Small intestine (tissue), 7 donors: ENCODE data around the gene SERP2. TPM values are rescaled to one million over a fixed set of nuclear protein-coding genes. Genes with fewer than 3 reads are reported as not detected.
A peak's percentile ranks its signal among the peaks of the same experiment; 100 is the strongest.

ENCODE experiments used
- DNase-seq, 2 donors: peaks; one replicate each; pipeline versions ENCODE4 v3.0.0 to v3.0.0-alpha.2; 2013
- FAIRE-seq: peaks from 2 replicates; lab custom pipeline; 2012; peaks lifted over from hg19 to GRCh38; lab: Jason Lieb, UNC
- H3K27ac ChIP-seq, 3 donors: one replicate each; pipeline ENCODE4 v1.5.1; 2013; ENCODE audit warnings: low read length in 2 of 3, mild to moderate bottlenecking in 2 of 3, control low read depth in 1 of 3, inconsistent platforms in 1 of 3, low read depth in 1 of 3, moderate library complexity in 1 of 3
- H3K27me3 ChIP-seq, 3 donors: one replicate each; pipeline ENCODE4 v1.6.1; 2013; ENCODE audit warnings: low read length in 3 of 3, inconsistent platforms in 1 of 3; ENCODE audit not compliant: control insufficient read depth in 3 of 3, insufficient read depth in 3 of 3
- H3K36me3 ChIP-seq, 3 donors: one replicate each; pipeline ENCODE4 v1.6.1; 2013; ENCODE audit warnings: low read length in 3 of 3, inconsistent platforms in 1 of 3, low read depth in 1 of 3, mild to moderate bottlenecking in 1 of 3, moderate library complexity in 1 of 3; ENCODE audit not compliant: control insufficient read depth in 3 of 3, insufficient read depth in 2 of 3
- H3K4me1 ChIP-seq, 3 donors: one replicate each; pipeline ENCODE4 v1.6.1; 2013; ENCODE audit warnings: low read length in 2 of 3, inconsistent platforms in 1 of 3, low read depth in 1 of 3, mild to moderate bottlenecking in 1 of 3, moderate library complexity in 1 of 3; ENCODE audit not compliant: control insufficient read depth in 3 of 3, insufficient read depth in 2 of 3
- H3K4me3 ChIP-seq, 3 donors: one replicate each; pipeline ENCODE4 v1.5.1; 2013; ENCODE audit warnings: low read length in 3 of 3, control low read depth in 1 of 3, inconsistent platforms in 1 of 3, low read depth in 1 of 3, mild to moderate bottlenecking in 1 of 3, moderate library complexity in 1 of 3
- H3K9me3 ChIP-seq, 2 donors: one replicate each; pipeline ENCODE4 v1.6.1; 2013; ENCODE audit warnings: low read depth in 1 of 2, low read length in 1 of 2; ENCODE audit not compliant: control insufficient read depth in 2 of 2, insufficient read depth in 1 of 2
- WGBS, 3 donors: extraction: QIAGEN DNeasy Blood & Tissue Kit; methylation state at CpG; one replicate each; pipeline ENCODE4 v1.1.7; 2013; 5-methylcytosine and 5-hydroxymethylcytosine counted together
- polyA plus RNA-seq, 4 donors: library from polyadenylated mRNA; stranded (reverse) in 3 of 4; unstranded in 1 of 4; fragments of 200-250 nt in 3 of 4; fragments of 120-200 nt in 1 of 4; gene quantifications; one replicate each; pipeline versions ENCODE4 v1.2.1 to v1.2.3, GENCODE V29; 2013
- donor health status: healthy with polysubstance abuse.
- donor health status: control.
- donor health status: control.
- donor health status: Bipolar disorder and iron deficiency.
- donor health status: healthy.

The SERP2 gene
- polyA plus RNA-seq, 4 donors = 4.9 to 12.3 (median 8.0) TPM

- Histone ChIP-seq H3K27me3 (no peaks in the 10 kb centered on the region), H3K36me3 (no peaks in the 10 kb centered on the region), H3K4me1 (peaks cover 0 to 5% (median 0%) of the 10 kb centered on the region in 3 donors), H3K9me3 (peaks cover 0 to 5% of the 10 kb centered on the region in 2 donors), H3K27ac (no peak overlapping the region), H3K4me3 (no peak overlapping the region)
- WGBS, 3 donors = 44 to 78% (median 68%) methylated on average over 2 of the region's 2 CpGs
- no peak for FAIRE-seq
- peak; percentile 37 to 47 for DNase-seq
These were observed 38.9 kb upstream of the SERP2 start for GRCh38 chr13:44334751-44335150.

GRCh38 chr13:44336934-44337333, 36.7 kb upstream of the SERP2 start:
- no peak overlapping the region for H3K4me3 ChIP-seq
- DNase-seq (no peak), FAIRE-seq (no peak)
- peaks cover 0 to 2% (median 0%) of the 10 kb centered on the region in 3 donors for H3K4me1 ChIP-seq
- no peaks in the 10 kb centered on the region for H3K27me3 ChIP-seq
- H3K36me3 ChIP-seq = no peaks in the 10 kb centered on the region
- WGBS, 3 donors = 75 to 84% (median 76%) methylated on average over 4 of the region's 4 CpGs
- no peak overlapping the region for H3K27ac ChIP-seq
- peaks cover 0 to 5% of the 10 kb centered on the region in 2 donors for H3K9me3 ChIP-seq

GRCh38 chr13:44337581-44337980, 36.0 kb upstream of the SERP2 start:
- Histone ChIP-seq H3K4me3 (no peak overlapping the region), H3K4me1 (no peaks in the 10 kb centered on the region), H3K27me3 (no peaks in the 10 kb centered on the region), H3K27ac (no peak overlapping the region), H3K9me3 (peaks cover 0 to 5% of the 10 kb centered on the region in 2 donors), H3K36me3 (no peaks in the 10 kb centered on the region)
- 60 to 71% (median 67%) methylated on average over 4 of the region's 4 CpGs for WGBS, 3 donors
- no peak for DNase-seq
- FAIRE-seq = no peak

GRCh38 chr13:44340508-44340907, 33.1 kb upstream of the SERP2 start:
- Histone ChIP-seq H3K27ac (no peak overlapping the region), H3K27me3 (no peaks in the 10 kb centered on the region), H3K36me3 (no peaks in the 10 kb centered on the region), H3K4me1 (no peaks in the 10 kb centered on the region), H3K4me3 (no peak overlapping the region), H3K9me3 (peaks cover 0 to 5% of the 10 kb centered on the region in 2 donors)
- FAIRE-seq = no peak
- no peak for DNase-seq
- WGBS, 3 donors = 86 to 91% (median 89%) methylated on average over 2 of the region's 2 CpGs

GRCh38 chr13:44342741-44343140, 30.9 kb upstream of the SERP2 start:
- Histone ChIP-seq H3K9me3 (peaks cover 0 to 5% of the 10 kb centered on the region in 2 donors), H3K36me3 (no peaks in the 10 kb centered on the region), H3K4me3 (no peak overlapping the region), H3K27ac (no peak overlapping the region), H3K27me3 (no peaks in the 10 kb centered on the region), H3K4me1 (no peaks in the 10 kb centered on the region)
- FAIRE-seq (no peak), DNase-seq (no peak)
- 96 to 97% (median 96%) methylated on average over 1 of the region's 1 CpG for WGBS, 3 donors

GRCh38 chr13:44346534-44346933, 27.1 kb upstream of the SERP2 start:
- FAIRE-seq = no peak

GRCh38 chr13:44347301-44347700, 26.3 kb upstream of the SERP2 start:
- FAIRE-seq (no peak), DNase-seq (no peak)
- H3K4me1 ChIP-seq = no peaks in the 10 kb centered on the region
- no peaks in the 10 kb centered on the region for H3K27me3 ChIP-seq
- no peaks in the 10 kb centered on the region for H3K9me3 ChIP-seq
- H3K4me3 ChIP-seq = no peak overlapping the region
- H3K27ac ChIP-seq = no peak overlapping the region
- WGBS, 3 donors = 86 to 98% (median 93%) methylated on average over 2 of the region's 2 CpGs
- no peaks in the 10 kb centered on the region for H3K36me3 ChIP-seq

More at GRCh38 chr13:44346534-44346933, 27.1 kb upstream of the SERP2 start:
- Histone ChIP-seq H3K9me3 (no peaks in the 10 kb centered on the region), H3K27ac (no peak overlapping the region), H3K27me3 (no peaks in the 10 kb centered on the region), H3K4me1 (no peaks in the 10 kb centered on the region), H3K36me3 (no peaks in the 10 kb centered on the region), H3K4me3 (no peak overlapping the region)
- no peak for DNase-seq

- FAIRE-seq (no peak), DNase-seq (no peak)
- Histone ChIP-seq H3K4me1 (no peaks in the 10 kb centered on the region), H3K36me3 (no peaks in the 10 kb centered on the region), H3K27ac (no peak overlapping the region), H3K4me3 (no peak overlapping the region), H3K9me3 (no peaks in the 10 kb centered on the region), H3K27me3 (no peaks in the 10 kb centered on the region)
- WGBS, 3 donors = 68 to 78% (median 76%) methylated on average over 3 of the region's 3 CpGs
These were observed 25.7 kb upstream of the SERP2 start for GRCh38 chr13:44347949-44348348.

- FAIRE-seq (no peak), DNase-seq (no peak)
- Histone ChIP-seq H3K27me3 (no peaks in the 10 kb centered on the region), H3K4me1 (no peaks in the 10 kb centered on the region), H3K4me3 (no peak overlapping the region), H3K9me3 (no peaks in the 10 kb centered on the region), H3K27ac (no peak overlapping the region), H3K36me3 (no peaks in the 10 kb centered on the region)
- WGBS, 3 donors = 56 to 72% (median 64%) methylated on average over 9 of the region's 9 CpGs
These were observed 22.7 kb upstream of the SERP2 start for GRCh38 chr13:44350775-44351504.
